GM18502 (cell line): ENCODE measurements around the gene CDC14A.
A peak's percentile ranks its signal among the peaks of the same experiment; 100 is the strongest.
"Not testable (repeated sequence)": the region's sequence is repeated elsewhere in the genome, so short reads cannot be mapped to it uniquely, and the experiment has no call there.

ENCODE experiments used
- ATAC-seq: cut with Tn5 transposase; IDR thresholded peaks from one replicate; pipeline ENCODE4 v1.9.1; 2021; ENCODE audit warnings: mild to moderate bottlenecking; ENCODE audit not compliant: unreplicated experiment, poor library complexity

Gene CDC14A

DNA sequence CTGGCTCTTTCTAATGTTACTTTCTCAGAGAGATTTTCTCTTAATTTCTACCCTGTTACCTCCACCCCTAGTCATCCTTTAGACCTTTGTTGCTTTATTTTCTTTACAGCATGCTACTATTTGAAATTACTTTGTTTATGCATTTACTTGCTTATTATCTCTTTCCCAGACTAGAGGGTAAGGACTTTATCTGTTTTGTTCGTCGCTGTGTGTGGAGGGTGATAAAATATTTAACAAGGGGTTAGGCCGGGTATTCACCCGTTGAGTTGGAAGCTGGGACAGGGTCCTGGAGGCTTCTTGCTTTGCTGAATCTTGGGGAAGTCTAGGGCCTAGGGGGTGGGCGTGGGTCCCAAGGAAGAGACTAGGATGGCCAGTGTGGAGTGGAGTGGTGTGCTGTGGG is 43.6 kb downstream of the CDC14A start:
- ATAC-seq: no peak

DNA sequence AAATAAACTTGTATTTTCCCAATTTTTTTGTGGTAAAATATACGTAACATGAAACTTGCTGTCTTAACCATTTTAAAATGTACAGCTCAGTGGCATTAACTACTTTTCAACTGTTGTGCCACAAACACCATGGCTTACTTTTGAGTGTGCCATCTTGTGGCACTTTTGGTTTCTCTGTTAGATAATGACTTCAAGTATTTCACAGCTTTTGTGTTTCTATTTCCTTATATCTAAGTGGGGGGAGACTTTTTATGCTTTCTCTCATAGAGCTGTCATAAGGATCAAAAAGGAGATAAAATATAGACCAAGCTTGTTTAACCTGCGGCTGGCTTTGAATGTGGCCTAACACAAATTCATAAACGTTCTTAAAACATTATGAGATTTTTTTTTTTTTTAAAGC is 44.3 kb downstream of the CDC14A start:
- ATAC-seq: no peak

DNA sequence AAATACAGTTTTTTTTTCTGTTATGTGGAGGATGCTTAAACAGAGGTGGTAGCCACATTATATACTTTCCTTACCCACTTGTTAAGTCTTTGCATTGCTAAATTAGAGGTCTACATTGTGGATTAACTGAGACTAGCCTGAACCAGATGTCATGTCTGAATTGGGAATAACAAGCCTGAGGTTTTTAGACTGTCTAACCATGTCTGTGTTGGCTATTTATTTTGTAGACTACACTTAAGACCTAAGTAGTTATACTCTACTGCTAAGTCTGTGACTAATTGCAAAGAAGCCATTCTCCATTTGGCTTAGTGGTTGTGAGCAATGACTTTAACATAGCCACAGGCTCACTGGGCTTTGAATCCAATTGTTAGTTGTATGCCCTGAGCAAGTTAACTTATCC is 45.4 kb downstream of the CDC14A start:
- no peak for ATAC-seq

DNA sequence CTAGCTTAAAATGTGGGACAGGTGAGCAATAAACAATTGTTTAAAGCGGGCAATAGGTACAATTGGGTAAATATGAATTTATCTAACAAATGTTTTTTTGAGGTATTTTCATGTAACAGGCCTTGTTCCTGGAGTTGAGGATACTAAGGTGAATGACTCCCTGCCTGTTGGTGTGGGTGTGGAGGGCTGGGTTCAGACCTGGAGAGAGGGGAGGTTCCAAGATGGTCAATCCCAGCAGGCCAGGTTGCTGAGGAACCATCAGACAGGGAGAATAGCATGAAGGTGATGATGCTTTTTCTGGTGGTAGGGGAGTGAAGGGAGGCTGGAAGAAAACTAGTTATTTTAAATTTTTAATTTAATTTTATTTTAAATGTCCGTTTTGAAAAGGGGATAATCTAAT is 46.3 kb downstream of the CDC14A start:
- no peak for ATAC-seq

DNA sequence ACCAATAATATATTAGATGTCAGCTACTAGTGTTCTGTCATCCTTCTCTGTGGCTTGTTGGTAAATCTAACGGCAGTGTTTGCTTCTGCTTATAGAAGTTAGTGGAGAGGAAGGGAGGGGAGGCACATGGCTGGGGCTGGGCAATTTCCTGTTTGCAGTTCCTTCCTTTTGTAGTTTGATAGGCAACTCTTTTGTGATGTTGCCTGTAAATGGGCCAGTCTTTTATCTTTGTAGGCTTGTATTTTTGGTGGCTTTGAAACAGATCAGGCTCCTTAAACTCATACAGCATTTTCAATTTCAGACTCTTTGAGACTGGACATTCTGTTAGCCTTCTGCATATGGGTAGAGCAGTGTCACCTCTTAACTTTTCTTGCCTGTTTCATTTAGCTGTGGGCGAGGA is 48.1 kb downstream of the CDC14A start:
- peak; percentile 68 for ATAC-seq

DNA sequence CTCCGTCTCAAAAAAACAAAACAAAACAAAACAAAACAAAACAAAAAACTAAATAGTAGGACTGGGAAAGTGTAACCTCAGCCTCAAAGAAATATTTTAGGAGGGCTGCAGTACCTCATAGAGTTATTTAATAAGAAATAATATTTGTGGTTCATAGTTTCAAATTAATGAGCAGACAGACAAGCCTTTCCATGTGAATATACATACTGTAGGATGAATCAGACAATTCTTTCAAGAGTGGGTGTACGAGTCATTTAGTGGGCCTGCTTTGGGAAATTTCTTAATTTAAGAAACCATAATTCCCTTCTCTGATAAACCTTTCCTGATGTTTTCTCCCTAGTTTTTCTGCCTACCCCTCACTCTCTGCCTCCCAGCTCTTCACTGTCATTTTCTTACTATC is 52.5 kb downstream of the CDC14A start:
- ATAC-seq: no peak

DNA sequence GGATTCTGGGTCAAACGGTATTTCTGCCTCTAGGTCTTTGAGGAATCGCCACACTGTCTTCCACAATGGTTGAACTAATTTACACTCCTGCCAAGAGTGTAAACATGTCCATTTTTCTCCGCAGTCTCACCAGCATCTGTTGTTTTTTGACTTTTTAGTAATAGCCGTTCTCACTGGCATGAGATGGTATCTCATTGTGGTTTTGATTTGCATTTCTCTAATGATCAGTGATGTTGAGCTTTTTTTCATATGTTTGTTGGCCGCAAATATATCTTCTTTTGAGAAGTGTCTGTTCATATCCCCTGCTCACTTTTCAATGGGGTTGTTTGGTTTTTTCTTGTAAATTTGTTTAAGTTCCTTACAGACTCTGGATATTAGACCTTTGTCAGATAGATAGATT is 53.6 kb downstream of the CDC14A start:
- ATAC-seq: not testable (repeated sequence)

DNA sequence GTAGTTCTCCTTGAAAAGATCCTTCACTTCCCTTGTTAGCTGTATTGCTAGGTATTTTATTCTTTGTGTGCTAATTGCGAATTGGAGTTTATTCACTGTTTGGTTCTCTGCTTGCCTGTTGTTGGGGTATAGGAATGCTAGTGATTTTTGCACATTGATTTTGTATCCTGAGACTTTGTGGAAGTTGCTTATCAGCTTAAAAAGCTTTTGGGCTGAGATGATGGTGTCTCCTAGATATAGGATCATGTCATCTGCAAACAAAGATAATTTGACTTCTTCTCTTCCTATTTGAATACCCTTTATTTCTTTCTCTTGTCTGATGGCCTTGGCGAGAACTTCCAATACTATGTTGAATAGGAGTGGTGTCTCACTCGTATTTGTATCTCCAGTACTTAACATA is 55.1 kb downstream of the CDC14A start:
- ATAC-seq: not testable (repeated sequence)

DNA sequence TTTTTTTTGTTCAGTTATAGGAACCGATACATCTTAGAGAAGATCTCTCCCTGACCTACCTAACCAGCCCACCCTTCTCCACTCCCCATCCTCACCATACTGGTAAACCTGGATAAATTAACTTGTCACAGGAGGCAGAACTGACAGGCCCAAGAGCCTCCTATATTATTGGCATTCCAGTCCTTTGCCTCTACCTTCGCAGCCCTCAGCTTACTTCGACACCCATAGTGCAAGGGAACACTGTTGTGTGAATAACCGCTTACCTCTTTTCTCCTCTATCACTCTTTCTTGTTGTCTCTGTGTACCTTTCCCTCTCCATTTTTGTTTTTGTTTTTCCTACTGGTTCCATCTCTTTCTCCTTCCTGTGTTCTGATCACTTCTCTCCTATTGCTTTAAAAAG is 58.7 kb downstream of the CDC14A start:
- ATAC-seq: no peak

DNA sequence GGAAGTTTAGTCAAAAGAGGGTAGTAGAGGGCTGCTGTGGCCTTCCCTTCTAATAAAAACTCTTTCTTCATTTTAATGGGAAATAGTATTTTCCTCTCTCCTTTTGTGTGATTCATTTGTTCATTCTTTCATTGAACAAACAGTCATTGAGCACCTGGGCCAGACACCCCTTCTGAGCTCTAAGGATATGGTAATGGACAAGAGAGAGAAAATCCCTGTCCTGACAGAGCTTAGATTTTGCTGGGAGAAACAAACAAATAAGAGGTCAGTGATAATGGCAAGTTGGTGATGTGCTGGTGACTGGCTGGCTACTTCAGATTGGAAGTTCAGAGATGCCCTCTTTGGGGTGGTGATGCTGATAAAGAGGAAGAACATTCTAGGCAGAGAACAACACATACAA is 59.3 kb downstream of the CDC14A start:
- ATAC-seq: no peak

DNA sequence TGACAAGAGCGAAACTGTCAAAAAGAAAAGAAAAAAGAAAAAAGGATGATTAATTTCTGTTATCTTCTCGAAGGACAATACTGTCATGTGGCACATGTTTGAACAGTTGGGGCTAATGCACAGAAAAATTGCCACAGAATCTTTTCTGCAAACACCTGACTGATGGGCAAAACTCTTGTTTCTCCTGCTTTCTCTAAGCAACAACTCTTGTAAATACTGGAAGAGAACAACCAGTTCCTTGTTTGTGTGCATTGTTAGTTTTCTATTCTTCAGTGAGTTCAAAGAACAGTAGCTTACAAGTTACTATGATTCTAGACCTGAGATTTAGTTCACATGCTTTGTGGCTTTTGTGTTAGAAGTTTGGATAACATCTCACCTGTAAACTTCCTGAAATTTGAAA is 60.7 kb downstream of the CDC14A start:
- no peak for ATAC-seq

DNA sequence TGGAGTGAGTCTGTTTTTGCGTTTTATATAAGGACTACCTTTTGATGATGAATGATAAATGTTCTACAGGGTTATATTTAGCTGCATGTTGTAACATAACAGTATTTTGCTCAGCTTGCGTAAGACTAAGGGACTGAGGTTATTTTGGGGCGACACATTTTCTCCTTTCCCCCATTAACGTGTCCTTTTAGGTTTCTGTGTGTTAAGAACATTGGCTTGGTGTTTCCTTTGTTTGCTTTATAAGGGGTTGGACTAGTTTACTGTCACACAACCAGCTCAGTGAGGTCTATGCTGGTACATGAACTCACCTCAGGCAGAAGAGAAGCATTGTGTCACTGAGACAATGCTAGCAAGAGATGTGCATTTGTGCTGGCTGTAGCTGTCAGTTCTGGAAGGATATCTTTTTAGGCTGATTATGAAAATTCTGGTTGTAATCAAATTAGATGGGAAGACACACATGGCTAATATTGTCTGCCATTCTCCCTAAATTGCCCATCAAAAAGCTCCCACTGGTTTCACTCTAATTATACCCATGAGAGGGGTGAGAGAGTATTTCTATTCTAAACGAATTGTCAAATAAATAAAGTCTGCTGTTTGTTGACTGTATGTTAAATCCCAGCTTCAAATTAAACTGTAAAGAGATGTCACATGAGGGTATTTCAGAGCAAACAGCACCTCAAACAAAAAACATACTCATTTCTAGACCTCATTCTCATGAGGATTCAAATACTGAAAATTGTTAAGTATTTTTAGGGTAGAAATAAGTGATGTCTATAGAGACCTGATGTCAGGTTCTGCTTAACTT is 62.6 kb downstream of the CDC14A start:
- ATAC-seq: no peak

DNA sequence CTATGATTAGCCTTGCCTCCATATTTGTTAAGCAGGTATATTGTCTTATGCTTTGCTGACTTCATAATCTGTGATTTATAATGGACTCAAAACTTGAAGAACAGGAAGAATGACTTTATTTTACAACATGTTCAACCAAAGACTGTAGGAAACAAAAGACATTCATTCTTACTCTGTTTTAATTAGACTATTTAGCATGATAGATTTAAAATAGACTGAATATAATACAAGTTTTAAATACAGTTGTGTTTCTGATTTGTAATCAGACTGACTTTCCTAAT is 63.1 kb downstream of the CDC14A start:
- ATAC-seq: no peak

DNA sequence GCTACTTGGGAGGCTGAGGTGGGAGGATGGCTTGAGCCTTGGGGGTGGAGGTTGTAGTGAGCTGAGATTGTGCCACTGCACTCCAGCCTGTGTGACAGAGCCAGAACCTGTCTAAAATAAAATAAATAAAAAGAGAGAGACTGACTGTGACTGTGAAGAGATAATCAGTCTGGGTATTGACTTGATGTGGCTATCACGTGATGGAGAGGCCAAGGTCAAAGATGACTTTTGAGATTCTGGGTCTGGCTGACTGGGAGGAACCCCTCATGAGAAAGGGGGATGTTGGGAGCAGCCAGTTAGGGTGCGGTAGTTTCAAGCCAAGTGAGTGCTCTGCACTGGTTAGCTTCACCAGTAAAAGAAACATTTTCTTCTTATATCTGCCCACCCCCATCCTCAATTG is 66.8 kb downstream of the CDC14A start:
- no peak for ATAC-seq

DNA sequence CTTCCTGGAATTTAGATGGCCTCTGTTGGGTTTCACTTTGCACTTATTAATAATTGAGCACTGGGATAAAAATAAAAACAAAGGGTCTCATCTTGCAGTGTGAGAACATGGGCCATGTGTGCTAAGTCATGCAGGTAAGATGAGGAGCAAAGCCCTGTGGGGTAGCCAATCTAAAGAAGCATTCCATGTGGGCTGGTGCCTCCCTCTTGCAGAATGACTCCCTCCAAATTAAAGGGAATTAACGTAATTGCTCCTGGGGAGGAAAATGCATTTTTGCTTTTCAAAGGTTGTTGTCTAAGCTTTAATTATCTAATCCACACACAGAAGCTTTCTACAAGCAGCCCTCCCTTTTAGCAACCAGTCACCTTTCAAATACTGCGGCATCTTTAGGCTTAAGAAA is 69.8 kb downstream of the CDC14A start:
- no peak for ATAC-seq

DNA sequence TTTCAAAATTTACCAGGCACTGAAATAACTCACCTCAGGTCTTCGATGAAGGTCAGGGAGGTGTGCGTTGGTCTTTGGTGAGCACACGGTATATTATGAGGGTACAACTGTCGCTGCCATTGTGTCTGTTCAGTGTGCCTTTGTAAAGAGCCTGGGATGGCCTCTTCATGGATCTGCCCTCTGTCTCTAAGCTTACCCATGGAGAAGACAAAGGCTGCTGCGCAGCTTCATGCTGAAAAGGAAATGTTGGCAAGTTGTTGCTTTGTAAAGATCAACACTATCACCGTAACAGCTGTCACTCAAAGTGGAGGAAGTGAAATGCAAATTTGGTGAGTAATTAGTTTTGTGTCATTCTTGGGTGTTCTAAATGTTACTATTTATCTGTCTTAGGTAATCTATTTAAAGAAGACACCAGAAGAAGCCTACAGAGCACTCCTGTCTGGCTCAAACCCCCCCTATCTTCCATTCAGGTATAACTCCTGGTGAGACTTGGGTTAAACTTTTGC is 71.6 kb downstream of the CDC14A start:
- peak; percentile 93 for ATAC-seq

DNA sequence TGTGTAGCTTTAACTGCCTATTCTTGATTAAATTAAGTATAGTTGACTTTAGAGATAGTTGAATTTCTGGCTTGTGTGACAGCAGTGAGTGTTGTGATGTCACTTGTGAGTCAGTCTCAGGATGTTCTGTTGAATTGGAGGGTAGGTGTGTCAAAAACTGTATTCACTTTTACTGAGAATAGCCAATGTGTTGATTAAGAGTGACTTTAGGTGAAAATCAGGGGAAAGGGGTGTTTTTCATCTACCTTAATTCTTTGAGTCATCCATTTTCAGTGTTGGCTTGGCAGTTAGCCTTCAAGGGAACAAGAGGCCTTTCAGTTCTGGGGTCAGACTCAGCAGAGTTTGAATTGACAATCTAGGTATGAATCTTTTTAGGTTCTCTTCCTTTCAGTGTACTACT is 75.9 kb downstream of the CDC14A start:
- no peak for ATAC-seq

DNA sequence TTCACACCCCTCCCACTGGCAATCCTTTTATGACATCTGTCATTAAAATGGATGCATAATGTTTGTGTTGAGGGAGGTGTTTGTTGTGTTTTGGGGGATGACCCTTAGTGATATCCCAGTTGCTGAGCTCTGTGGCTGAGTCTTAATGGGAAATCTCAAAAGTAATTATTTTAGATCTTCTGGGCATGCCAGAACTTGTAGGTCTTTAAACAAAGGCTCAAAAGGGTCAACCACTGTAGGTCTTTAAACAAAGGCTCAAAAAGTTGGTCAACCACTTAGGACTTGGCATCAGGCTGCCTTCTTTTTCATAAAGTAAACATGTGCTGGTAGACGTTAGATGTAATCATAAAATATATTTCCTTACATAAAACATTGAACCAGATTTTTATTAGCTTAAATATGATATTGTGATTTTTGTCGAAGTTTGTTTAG is 78.0 kb downstream of the CDC14A start:
- no peak for ATAC-seq

DNA sequence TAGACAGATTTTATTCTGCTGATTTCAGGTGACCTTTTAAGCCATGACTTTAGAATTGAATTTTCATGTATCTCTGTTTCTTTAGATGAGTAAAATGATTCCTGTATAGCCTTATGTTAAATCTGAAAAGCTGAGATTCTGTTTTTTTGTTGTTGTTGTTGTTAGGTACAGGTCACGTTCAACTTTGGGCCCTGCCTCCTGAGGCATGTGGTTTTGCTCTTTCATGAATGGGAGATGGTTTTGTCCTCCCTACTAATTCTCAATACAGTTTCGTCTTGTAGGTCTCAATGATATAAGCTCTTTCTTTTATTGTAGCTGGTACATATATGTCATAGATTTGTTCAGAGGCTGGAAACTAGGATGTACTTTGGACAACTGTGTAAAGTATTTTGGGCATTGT is 79.6 kb downstream of the CDC14A start:
- no peak for ATAC-seq

DNA sequence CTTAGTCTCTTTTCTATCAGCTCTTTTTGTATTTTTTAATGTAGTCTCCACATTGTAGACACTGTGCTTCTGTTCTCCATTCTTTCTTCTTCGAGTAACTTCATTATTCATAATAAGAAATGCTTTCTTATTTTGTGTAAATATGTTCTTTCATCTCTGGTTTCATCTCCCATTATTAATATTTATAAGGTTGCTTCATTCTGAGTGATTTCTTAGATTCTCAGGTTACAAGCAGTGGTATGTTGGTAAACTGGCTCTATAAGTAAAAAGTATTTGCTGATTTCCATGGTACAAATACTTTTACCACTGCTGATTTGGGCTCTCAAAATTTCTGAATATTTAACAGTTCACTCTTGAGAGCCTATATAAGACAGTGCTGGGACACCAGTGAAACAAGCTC is 81.3 kb downstream of the CDC14A start:
- no peak for ATAC-seq

DNA sequence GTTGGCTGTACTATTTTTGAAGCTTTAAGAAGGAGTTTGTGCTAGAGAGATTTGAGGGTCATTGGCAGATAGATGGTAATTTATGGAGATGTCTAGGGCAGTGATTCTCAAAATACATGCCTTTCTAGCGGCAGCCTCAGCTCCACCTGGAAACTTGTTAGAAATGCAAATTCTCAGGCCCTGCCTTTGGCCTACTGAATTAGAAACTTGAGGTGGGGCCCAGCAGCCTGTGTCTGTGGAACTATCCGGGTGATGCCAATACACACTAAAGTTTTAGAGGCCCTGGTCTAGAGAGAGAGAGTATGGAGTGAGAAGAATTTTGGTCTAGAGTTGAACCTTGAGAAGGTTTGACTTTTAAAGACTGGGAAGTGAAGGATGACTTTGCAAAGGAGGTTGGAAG is 82.5 kb downstream of the CDC14A start:
- ATAC-seq: no peak

DNA sequence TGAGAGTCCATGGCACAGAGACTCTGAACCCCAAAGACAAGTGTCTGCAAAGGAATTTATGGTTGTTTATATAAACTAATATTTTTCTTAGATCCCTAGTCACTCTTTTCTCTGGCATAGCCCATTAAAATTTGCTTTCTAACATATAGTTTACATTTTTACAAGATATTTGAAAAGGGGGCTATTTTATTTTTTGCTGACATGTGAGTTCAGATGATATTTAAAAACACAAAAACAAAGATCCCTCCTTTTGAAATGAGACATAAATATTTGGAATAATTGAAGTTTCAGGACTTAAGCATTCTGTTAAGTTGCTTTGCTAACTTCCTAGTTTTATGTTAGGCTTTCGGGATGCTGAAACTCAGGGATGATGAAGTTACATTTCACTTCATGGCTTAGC is 86.1 kb downstream of the CDC14A start:
- no peak for ATAC-seq

DNA sequence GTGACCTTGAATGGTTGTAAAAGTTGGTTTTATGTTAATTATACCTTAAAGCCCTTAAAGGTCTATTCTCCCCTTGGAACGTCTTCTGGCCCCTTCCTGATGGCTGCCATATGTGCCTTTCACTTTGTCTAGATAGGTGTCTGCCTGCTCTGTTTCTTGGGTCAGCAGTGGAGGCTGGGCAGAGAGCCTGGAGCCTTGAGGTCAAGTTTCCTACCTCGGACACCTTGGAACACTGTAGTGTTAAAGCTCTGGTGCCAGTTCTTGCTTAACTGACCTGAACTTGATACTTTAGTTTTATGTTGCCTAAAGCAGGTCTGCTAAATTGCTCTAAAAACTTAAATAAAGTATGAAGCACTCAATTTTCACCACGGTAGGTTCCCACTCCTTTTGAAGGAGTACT is 86.5 kb downstream of the CDC14A start:
- ATAC-seq: no peak
